PC-3 (cell line): ENCODE results near the gene FGF6. TPM values are rescaled to one million over a fixed set of nuclear protein-coding genes. Genes with fewer than 3 reads are reported as not detected.

Source experiments
- ATAC-seq: fragments of 200-7000 bp; cut with Tn5 transposase; 2 replicates; pipeline ENCODE4 v1.9.1; 2020; ENCODE audit warnings: mild to moderate bottlenecking, moderate library complexity
- BruUV-seq: library from RNA; stranded (reverse); fragments of 400-500 nt; replicated peaks from 2 replicates; lab custom pipeline; 2021; lab: Mats Ljungman, UMichigan
- CTCF ChIA-PET: fragments of 300-600 bp; sonication (Branson Sonifier 250); formaldehyde crosslinking; loops from one replicate; lab custom pipeline; 2022; ENCODE audit warnings: antibody characterized with exemption; lab: Charles Lee
- POLR2A ChIA-PET: fragments of 300-600 bp; sonication (Branson Sonifier 250); formaldehyde crosslinking; loops from one replicate; lab custom pipeline; 2022; ENCODE audit warnings: antibody characterized with exemption; ENCODE audit not compliant: unreplicated experiment; lab: Charles Lee
- DNase-seq: peaks from one replicate; pipeline ENCODE4 v3.0.0-alpha.2; 2015
- H2AFZ ChIP-seq: fragments of 300-600 bp; sonication (generic); 2 replicates; pipeline ENCODE4 v1.6.0; 2016; ENCODE audit warnings: antibody characterized with exemption, low read length
- H3F3A ChIP-seq: fragments of 300-600 bp; sonication (generic); one replicate; pipeline ENCODE4 v1.6.0; 2017; ENCODE audit warnings: antibody characterized with exemption, low read length, control low read depth, mild to moderate bottlenecking; ENCODE audit not compliant: unreplicated experiment
- H3K27ac ChIP-seq: fragments of 300-600 bp; sonication (generic); 2 replicates; pipeline ENCODE4 v1.5.1; 2016; ENCODE audit warnings: mild to moderate bottlenecking, low read length
- H3K27me3 ChIP-seq: fragments of 300-600 bp; sonication (generic); 2 replicates; pipeline ENCODE4 v1.6.1; 2016; ENCODE audit warnings: low read length, mixed read lengths
- H3K36me3 ChIP-seq: fragments of 300-600 bp; sonication (generic); 2 replicates; pipeline ENCODE4 v1.6.1; 2016; ENCODE audit warnings: low read depth, mixed run types, low read length, mixed read lengths
- H3K4me1 ChIP-seq: fragments of 300-600 bp; sonication (generic); 2 replicates; pipeline ENCODE4 v1.5.1; 2016; ENCODE audit warnings: low read length; ENCODE audit not compliant: insufficient read depth
- H3K4me2 ChIP-seq: fragments of 300-600 bp; sonication (generic); 2 replicates; pipeline ENCODE4 v1.6.0; 2016; ENCODE audit warnings: low read length
- H3K4me3 ChIP-seq: fragments of 300-600 bp; sonication (generic); 2 replicates; pipeline ENCODE4 v1.5.1; 2016; ENCODE audit warnings: mild to moderate bottlenecking, low read length, mixed read lengths
- H3K79me2 ChIP-seq: fragments of 300-600 bp; sonication (generic); 2 replicates; pipeline ENCODE4 v1.6.1; 2017; ENCODE audit warnings: low read length, mixed read lengths
- H3K9ac ChIP-seq: fragments of 300-600 bp; sonication (generic); 2 replicates; pipeline ENCODE4 v1.6.0; 2016; ENCODE audit warnings: mild to moderate bottlenecking, low read length
- H3K9me2 ChIP-seq: fragments of 300-600 bp; sonication (generic); replicated peaks from 2 replicates; pipeline ENCODE4 v1.6.1; 2016; ENCODE audit warnings: mixed run types, low read length, mixed read lengths
- H3K9me3 ChIP-seq: fragments of 300-600 bp; sonication (generic); 2 replicates; pipeline ENCODE4 v1.6.1; 2016; ENCODE audit warnings: low read length, mixed read lengths
- H4K20me1 ChIP-seq: fragments of 300-600 bp; sonication (generic); 2 replicates; pipeline ENCODE4 v1.6.1; 2016; ENCODE audit warnings: low read length, mixed read lengths
- CTCF ChIP-seq: fragments of 300-600 bp; sonication (generic); conservative IDR thresholded peaks from 2 replicates; pipeline ENCODE4 v1.5.1; 2017; ENCODE audit warnings: antibody characterized with exemption, low read depth, mild to moderate bottlenecking, low read length
- EZH2 ChIP-seq: fragments of 300-600 bp; sonication (generic); IDR thresholded peaks from one replicate; pipeline ENCODE4 v1.6.1; 2017; ENCODE audit warnings: antibody characterized with exemption, mild to moderate bottlenecking, low read length; ENCODE audit not compliant: unreplicated experiment
- EZH2phosphoT487 ChIP-seq: fragments of 300-600 bp; sonication (generic); IDR thresholded peaks from 2 replicates; pipeline ENCODE4 v1.6.1; 2018; ENCODE audit warnings: mild to moderate bottlenecking, antibody characterized with exemption, low read length, borderline replicate concordance
- intact Hi-C: fragments of 100-400 bp; cut with micrococcal nuclease; formaldehyde crosslinking; loops from 2 replicates; pipeline ENCODE4 v1.9.0; 2023
- total RNA-seq: library from RNA; depleted of rRNA; stranded (reverse); fragments of >200 nt; gene quantifications from 2 replicates; pipeline ENCODE4 v1.2.3, GENCODE V29; 2014

Gene FGF6
- total RNA-seq, 1 experiment from 2014 or later: not detected

GRCh38 chr12:4439736-4440135, 5.9 kb downstream of the FGF6 start:
- intact Hi-C loops: no loop called here
- no peak overlapping the region for H3K4me2 ChIP-seq
- TF ChIP-seq EZH2 (no peak), CTCF (no peak), EZH2phosphoT487 (no peak)
- no peaks in the 10 kb centered on the region for H3F3A ChIP-seq
- H3K4me1 ChIP-seq: no peaks in the 10 kb centered on the region
- H3K4me3 ChIP-seq: no peak overlapping the region
- no peaks in the 10 kb centered on the region for H4K20me1 ChIP-seq
- no peak overlapping the region for H3K27ac ChIP-seq
- no peaks in the 10 kb centered on the region for H3K36me3 ChIP-seq
- no peak overlapping the region for H3K9ac ChIP-seq
- no peak overlapping the region for H2AFZ ChIP-seq
- ChIA-PET CTCF (no interaction called here), POLR2A (no interaction called here)
- H3K79me2 ChIP-seq: no peaks in the 10 kb centered on the region
- no peak for ATAC-seq
- H3K9me2 ChIP-seq: no peaks in the 10 kb centered on the region
- H3K27me3 ChIP-seq: peaks cover 65% of the 10 kb centered on the region
- no peak for DNase-seq
- BruUV-seq: no TSS peak
- H3K9me3 ChIP-seq: no peaks in the 10 kb centered on the region

GRCh38 chr12:4438834-4439596, 6.6 kb downstream of the FGF6 start:
- ChIA-PET POLR2A (no interaction called here), CTCF (no interaction called here)
- BruUV-seq: no TSS peak
- Histone ChIP-seq H3K4me3 (no peak overlapping the region), H3K4me1 (no peaks in the 10 kb centered on the region), H3K27ac (no peak overlapping the region), H3K9me2 (no peaks in the 10 kb centered on the region), H2AFZ (no peak overlapping the region), H3K9me3 (no peaks in the 10 kb centered on the region), H3K36me3 (no peaks in the 10 kb centered on the region), H4K20me1 (no peaks in the 10 kb centered on the region), H3K27me3 (peaks cover 57% of the 10 kb centered on the region), H3K79me2 (no peaks in the 10 kb centered on the region), H3F3A (no peaks in the 10 kb centered on the region), H3K9ac (no peak overlapping the region), H3K4me2 (no peak overlapping the region)
- intact Hi-C loops: no loop called here
- TF ChIP-seq EZH2 (no peak), EZH2phosphoT487 (no peak), CTCF (no peak)
- DNase-seq (no peak), ATAC-seq (no peak)

GRCh38 chr12:4435537-4435936, 10.1 kb downstream of the FGF6 start:
- Histone ChIP-seq H3K9me3 (no peaks in the 10 kb centered on the region), H3K79me2 (no peaks in the 10 kb centered on the region), H3K4me1 (no peaks in the 10 kb centered on the region), H3F3A (no peaks in the 10 kb centered on the region), H3K4me2 (no peak overlapping the region), H3K27me3 (peaks cover 40% of the 10 kb centered on the region), H3K27ac (no peak overlapping the region), H3K9ac (no peak overlapping the region), H3K36me3 (no peaks in the 10 kb centered on the region), H3K9me2 (no peaks in the 10 kb centered on the region), H4K20me1 (no peaks in the 10 kb centered on the region), H2AFZ (no peak overlapping the region), H3K4me3 (no peak overlapping the region)
- BruUV-seq: no TSS peak
- ChIA-PET POLR2A (no interaction called here), CTCF (no interaction called here)
- intact Hi-C loops: no loop called here
- no peak for TF ChIP-seq EZH2phosphoT487
- no peak for TF ChIP-seq EZH2
- no peak for TF ChIP-seq CTCF
- DNase-seq: no peak
- no peak for ATAC-seq
